GM12878 (cell line): ENCODE measurements around the gene TACSTD2. TPM values are rescaled to one million over a fixed set of nuclear protein-coding genes. Genes with fewer than 3 reads are reported as not detected.

Source experiments
- ATAC-seq: fragments of 200-7000 bp; cut with Tn5 transposase; 3 replicates; pipeline ENCODE4 v1.9.1; 2020; ENCODE audit warnings: mild to moderate bottlenecking, moderate library complexity
- BruUV-seq: library from RNA; stranded (reverse); fragments of 400-500 nt; replicated peaks from 2 replicates; lab custom pipeline; 2021; lab: Mats Ljungman, UMichigan
- CTCF ChIA-PET: fragments of 300-600 bp; sonication (Branson Sonifier 250); formaldehyde crosslinking; extraction: SDS; loops from one replicate; lab custom pipeline; 2021; ENCODE audit warnings: inconsistent platforms; lab: Yijun Ruan, JAX
- POLR2A ChIA-PET: fragments of 350-600 bp; formaldehyde crosslinking; extraction: SDS; loops from one replicate; lab custom pipeline; 2021; ENCODE audit warnings: inconsistent platforms; lab: Charles Lee
- RAD21 ChIA-PET: fragments of 300-600 bp; sonication (Branson Sonifier 250); formaldehyde crosslinking; loops from one replicate; lab custom pipeline; 2023; ENCODE audit warnings: antibody characterized with exemption; ENCODE audit not compliant: unreplicated experiment; lab: Charles Lee
- SMC1A ChIA-PET: fragments of 300-600 bp; sonication (Branson Sonifier 250); formaldehyde crosslinking; loops from one replicate; lab custom pipeline; 2023; ENCODE audit not compliant: unreplicated experiment, uncharacterized antibody; lab: Charles Lee
- DNase-seq: peaks from one replicate; pipeline ENCODE4 v3.0.0-alpha.2; 2011; ENCODE audit warnings: low read depth, low spot score
- FAIRE-seq: peaks from 3 replicates; lab custom pipeline; 2011; peaks lifted over from hg19 to GRCh38; lab: Jason Lieb, UNC
- H2AFZ ChIP-seq: 2 replicates; pipeline ENCODE4 v1.6.0; 2011; ENCODE audit warnings: low read depth, low read length, control low read depth; ENCODE audit not compliant: control insufficient read depth
- H3K27ac ChIP-seq: 2 replicates; pipeline ENCODE4 v1.5.1; 2011; ENCODE audit warnings: control low read depth; ENCODE audit not compliant: control insufficient read depth, insufficient read depth
- H3K27me3 ChIP-seq, 2 experiments: replicated peaks in 1 of 2; 2 replicates each; pipeline versions ENCODE4 v1.6.0 to v1.6.1; 2011; ENCODE audit warnings: low read length in 1 of 2; ENCODE audit not compliant: control insufficient read depth in 2 of 2, insufficient read depth in 2 of 2
- H3K36me3 ChIP-seq, 2 experiments: 2 replicates each; pipeline ENCODE4 v1.5.1; 2011; ENCODE audit warnings: low read length in 1 of 2; ENCODE audit not compliant: control insufficient read depth in 2 of 2, insufficient read depth in 2 of 2
- H3K4me1 ChIP-seq: 2 replicates; pipeline ENCODE4 v1.6.1; 2011; ENCODE audit warnings: mild to moderate bottlenecking, low read length, moderate library complexity, mixed read lengths; ENCODE audit not compliant: control insufficient read depth, insufficient read depth
- H3K4me2 ChIP-seq: 2 replicates; pipeline ENCODE4 v1.6.0; 2011; ENCODE audit warnings: control low read depth; ENCODE audit not compliant: control insufficient read depth, insufficient read depth
- H3K4me3 ChIP-seq: fragments of 200-600 bp; sonication (generic); 2 replicates; pipeline ENCODE4 v1.5.1; 2016
- H3K79me2 ChIP-seq: 2 replicates; pipeline ENCODE4 v1.6.0; 2011; ENCODE audit warnings: low read length; ENCODE audit not compliant: control insufficient read depth, insufficient read depth
- H3K9ac ChIP-seq: 2 replicates; pipeline ENCODE4 v1.8.0; 2011; ENCODE audit warnings: low read length, control low read depth, mixed read lengths; ENCODE audit not compliant: control insufficient read depth, insufficient read depth
- H3K9me3 ChIP-seq: replicated peaks from 3 replicates; pipeline ENCODE4 v1.5.1; 2011; ENCODE audit warnings: mild to moderate bottlenecking, low read length; ENCODE audit not compliant: control insufficient read depth, insufficient read depth
- H4K20me1 ChIP-seq: 2 replicates; pipeline ENCODE4 v1.6.0; 2011; ENCODE audit not compliant: control insufficient read depth, insufficient read depth
- ATF7 ChIP-seq: fragments of 450-650 bp; IDR thresholded peaks from 2 replicates; pipeline ENCODE4 v1.6.1; 2016; ENCODE audit warnings: low read depth, mild to moderate bottlenecking
- DPF2 ChIP-seq: fragments of 450-650 bp; IDR thresholded peaks from 2 replicates; pipeline ENCODE4 v1.6.1; 2017; ENCODE audit warnings: mild to moderate bottlenecking
- E2F4 ChIP-seq: IDR thresholded peaks from 2 replicates; pipeline ENCODE4 v1.6.1; 2012; ENCODE audit warnings: low read depth, low read length, improper control_type of control experiment
- FOS ChIP-seq: IDR thresholded peaks from 3 replicates; pipeline ENCODE4 v1.6.1; 2011; ENCODE audit warnings: borderline replicate concordance; ENCODE audit not compliant: insufficient read length; ENCODE audit errors: extremely low read depth
- FOXM1 ChIP-seq: IDR thresholded peaks from 2 replicates; pipeline ENCODE4 v1.6.1; 2012; ENCODE audit warnings: low read depth, mild to moderate bottlenecking, inconsistent platforms, low read length, moderate library complexity
- IKZF1 ChIP-seq: fragments of 450-650 bp; conservative IDR thresholded peaks from 2 replicates; pipeline ENCODE4 v1.6.1; 2017; ENCODE audit warnings: antibody characterized with exemption, mild to moderate bottlenecking
- KAT2A ChIP-seq: conservative IDR thresholded peaks from 2 replicates; pipeline ENCODE4 v1.6.1; 2011; ENCODE audit warnings: low read depth, low read length; ENCODE audit not compliant: control insufficient read depth
- NBN ChIP-seq: fragments of 450-650 bp; IDR thresholded peaks from 2 replicates; pipeline ENCODE4 v1.6.1; 2016
- NFYB ChIP-seq: IDR thresholded peaks from 2 replicates; pipeline ENCODE4 v1.6.1; 2011; ENCODE audit warnings: low read depth, mild to moderate bottlenecking, low read length, improper control_type of control experiment, moderate library complexity; ENCODE audit not compliant: insufficient read depth
- PAX8 ChIP-seq: fragments of 450-650 bp; IDR thresholded peaks from 2 replicates; pipeline ENCODE4 v1.6.1; 2017; ENCODE audit warnings: mild to moderate bottlenecking, moderate library complexity
- RB1 ChIP-seq: fragments of 450-650 bp; formaldehyde crosslinking; IDR thresholded peaks from 2 replicates; pipeline ENCODE4 v1.6.1; 2017; ENCODE audit warnings: mild to moderate bottlenecking, borderline replicate concordance
- SP1 ChIP-seq: IDR thresholded peaks from one replicate; pipeline ENCODE4 v1.6.1; 2011; ENCODE audit warnings: low read depth, low read length
- USF1 ChIP-seq: IDR thresholded peaks from 2 replicates; pipeline ENCODE4 v1.6.1; 2011; ENCODE audit warnings: borderline replicate concordance, low read depth, mild to moderate bottlenecking, moderate library complexity, mixed read lengths, low read length; ENCODE audit not compliant: insufficient read depth; ENCODE audit errors: extremely low read length
- ZNF592 ChIP-seq: fragments of 450-650 bp; IDR thresholded peaks from 2 replicates; pipeline ENCODE4 v1.6.1; 2017; ENCODE audit warnings: mild to moderate bottlenecking, moderate library complexity
- WGBS: methylation state at CpG from one replicate; pipeline ENCODE4 v1.1.6; 2016; ENCODE audit warnings: low lambda C conversion rate; ENCODE audit not compliant: insufficient replicate concordance, insufficient coverage; ENCODE audit errors: missing lambda C conversion rate; 5-methylcytosine and 5-hydroxymethylcytosine counted together
- in situ Hi-C: fragments of 300-500 bp; cut with MboI; formaldehyde crosslinking; loops from 9 replicates; pipeline ENCODE4 v1.14.3; 2018; ENCODE audit warnings: mixed read lengths
- intact Hi-C: fragments of 100-400 bp; cut with micrococcal nuclease; formaldehyde crosslinking; loops from one replicate; pipeline ENCODE4 v1.14.2; 2022; ENCODE audit not compliant: unreplicated experiment
- polyA plus RNA-seq, 11 experiments: library from polyadenylated mRNA; depleted of rRNA in 4 of 11; unstranded in 6 of 11; stranded (reverse) in 5 of 11; fragments of >200 nt; fragmentation: Nextera tagmentation in 4 of 11; fragmentation: Illumina TruSeq in 1 of 11; extraction: Ambion mirVana in 4 of 11; extraction: Trizol in 1 of 11; gene quantifications; 1 replicate in 1 of 11; 2 replicates in 10 of 11; pipeline versions ENCODE4 v1.2.1 to v1.2.3, GENCODE V29; 2011 to 2016; ENCODE audit warnings: inconsistent platforms in 2 of 11, missing spikeins in 2 of 11, low read depth in 1 of 11
- total RNA-seq, 4 experiments: library from RNA; depleted of rRNA in 3 of 4; stranded (reverse); fragments of >200 nt in 3 of 4; fragmentation: Illumina TruSeq in 1 of 4; extraction: Trizol in 1 of 4; gene quantifications; 2 replicates each; pipeline versions ENCODE4 v1.2.1 to v1.2.3, GENCODE V29; 2013 to 2021
- TF ChIP-seq, protein P1 (sequence below): IDR thresholded peaks from 2 replicates; pipeline ENCODE4 v1.6.1; 2012; ENCODE audit warnings: low read length, inconsistent platforms

Gene TACSTD2
- total and polyA plus RNA-seq, 10 of the 15 experiments (the other 5 are each of a cell fraction or from before 2014, with no cell fraction given): 0.56 to 9.4 (median 3.7) TPM

DNA sequence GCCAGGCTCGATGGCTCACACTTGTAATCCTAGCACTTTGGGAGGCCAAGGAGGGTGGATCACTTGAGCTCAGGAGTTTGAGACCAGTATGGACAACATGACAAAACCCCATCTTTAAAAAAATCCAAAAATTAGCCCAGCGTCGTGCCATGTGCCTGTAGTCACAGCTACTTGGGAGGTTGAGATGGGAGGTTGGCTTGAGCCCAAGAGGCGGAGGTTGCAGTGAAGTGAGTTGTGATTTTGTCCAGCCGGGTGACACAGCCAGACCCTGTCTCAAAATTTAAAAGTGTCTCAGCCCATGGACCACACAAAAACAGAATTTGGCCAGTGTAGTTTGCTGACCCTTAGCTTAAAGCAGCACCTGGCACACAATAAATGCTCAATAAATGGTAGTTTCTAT, 11.3 kb upstream of the TACSTD2 start (continued):
- TF ChIP-seq PAX8: no peak

DNA sequence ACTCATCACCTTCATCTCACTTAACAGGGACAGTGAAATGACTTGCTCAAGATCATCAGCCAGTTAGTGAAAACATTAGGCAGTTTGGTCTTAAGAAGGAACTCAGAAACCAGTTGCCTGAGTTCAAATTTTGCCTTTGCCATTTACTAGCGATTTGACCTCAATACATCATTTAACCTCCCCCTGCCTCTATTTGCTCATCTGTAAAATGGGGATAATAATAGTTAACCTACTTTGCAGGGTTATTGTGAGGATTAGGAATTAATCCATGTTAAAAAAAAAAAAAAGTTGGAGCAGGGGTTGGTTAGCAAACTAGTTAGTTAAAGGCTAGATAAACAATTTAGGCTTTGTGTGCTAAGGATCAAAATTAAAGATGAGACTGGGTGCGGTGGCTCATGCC, 10.6 kb upstream of the TACSTD2 start:
- no peak for ATAC-seq
- H3K27ac ChIP-seq: no peak overlapping the region
- DNase-seq: no peak
- in situ Hi-C loops: no loop called here
- H4K20me1 ChIP-seq: no peaks in the 10 kb centered on the region
- H3K36me3 ChIP-seq: no peaks in the 10 kb centered on the region
- H3K79me2 ChIP-seq: no peaks in the 10 kb centered on the region
- BruUV-seq: no TSS peak
- no peak overlapping the region for H3K9ac ChIP-seq
- no peaks in the 10 kb centered on the region for H3K9me3 ChIP-seq
- ChIA-PET POLR2A (no interaction called here), SMC1A (no interaction called here), CTCF (no interaction called here), RAD21 (no interaction called here)
- H2AFZ ChIP-seq: no peak overlapping the region
- no peak overlapping the region for H3K4me2 ChIP-seq
- peaks cover 21% of the 10 kb centered on the region for H3K4me1 ChIP-seq
- 50% methylated on average over 2 of the region's 2 CpGs for WGBS
- FAIRE-seq: no peak
- no peak overlapping the region for H3K4me3 ChIP-seq
- no peaks in the 10 kb centered on the region for H3K27me3 ChIP-seq
- TF ChIP-seq FOXM1 (no peak), FOS (no peak), KAT2A (no peak), NFYB (no peak), DPF2 (no peak), SP1 (no peak), ZNF592 (no peak), E2F4 (no peak), USF1 (no peak), IKZF1 (no peak), RB1 (no peak), NBN (no peak), ATF7 (no peak)
- TF ChIP-seq, protein P1, sequence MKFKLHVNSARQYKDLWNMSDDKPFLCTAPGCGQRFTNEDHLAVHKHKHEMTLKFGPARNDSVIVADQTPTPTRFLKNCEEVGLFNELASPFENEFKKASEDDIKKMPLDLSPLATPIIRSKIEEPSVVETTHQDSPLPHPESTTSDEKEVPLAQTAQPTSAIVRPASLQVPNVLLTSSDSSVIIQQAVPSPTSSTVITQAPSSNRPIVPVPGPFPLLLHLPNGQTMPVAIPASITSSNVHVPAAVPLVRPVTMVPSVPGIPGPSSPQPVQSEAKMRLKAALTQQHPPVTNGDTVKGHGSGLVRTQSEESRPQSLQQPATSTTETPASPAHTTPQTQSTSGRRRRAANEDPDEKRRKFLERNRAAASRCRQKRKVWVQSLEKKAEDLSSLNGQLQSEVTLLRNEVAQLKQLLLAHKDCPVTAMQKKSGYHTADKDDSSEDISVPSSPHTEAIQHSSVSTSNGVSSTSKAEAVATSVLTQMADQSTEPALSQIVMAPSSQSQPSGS: no peak
- intact Hi-C loops: no loop called here
